Measurements from ENCODE around the gene ZBTB1. TPM values are rescaled to one million over a fixed set of nuclear protein-coding genes. Genes with fewer than 3 reads are reported as not detected.

ZBTB1 gene
- total RNA-seq, 3 donors from 2014 or later (not counting 1 experiment from before 2014, with no cell fraction given), result 146 to 166 (median 151) TPM

- Histone ChIP-seq H3K4me1 (ENCODE audit: control insufficient read depth, insufficient read depth, low read length) (peaks cover 5% of the 10 kb centered on the region), H3K27ac (ENCODE audit: low read length) (no peak overlapping the region), H3K9me3 (ENCODE audit: control insufficient read depth, insufficient read depth, low read length) (no peaks in the 10 kb centered on the region), H3K4me3 (ENCODE audit: low read length) (no peak overlapping the region), H3K27me3 (ENCODE audit: control insufficient read depth, insufficient read depth, low read length) (no peaks in the 10 kb centered on the region), H3K36me3 (ENCODE audit: control insufficient read depth, insufficient read depth, low read length) (peaks cover 37% of the 10 kb centered on the region)
- DNase-seq (no peak), ATAC-seq (peak in 1 of 3 donors; percentile 7)
- H3K27ac Mint-ChIP-seq, result no peak overlapping the region
- no peaks in the 10 kb centered on the region for H3K27me3 Mint-ChIP-seq (ENCODE audit: low read depth in 2 of 2)
- 83% methylated on average over 7 of the region's 9 CpGs for WGBS (ENCODE audit: insufficient coverage)
- intact Hi-C loops (cut with micrococcal nuclease), result no loop called here
- H3K4me1 Mint-ChIP-seq, result peaks cover 22 to 27% of the 10 kb centered on the region in 2 donors
- no peak for TF ChIP-seq CTCF (IDR thresholded peaks at IDR 0.05)
- no peaks in the 10 kb centered on the region for H3K36me3 Mint-ChIP-seq
- H3K4me3 Mint-ChIP-seq, result no peak overlapping the region
- no peaks in the 10 kb centered on the region for H3K9me3 Mint-ChIP-seq
These were observed 18.2 kb downstream of the ZBTB1 start for GRCh38 chr14:64522591-64523355.

GRCh38 chr14:64525354-64525753 lies 20.8 kb downstream of the ZBTB1 start:
- H3K4me3 ChIP-seq (ENCODE audit: low read length), result no peak overlapping the region
- no peak for TF ChIP-seq CTCF (IDR thresholded peaks at IDR 0.05)
- H3K9me3 ChIP-seq (ENCODE audit: control insufficient read depth, insufficient read depth, low read length), result no peaks in the 10 kb centered on the region
- Mint-ChIP-seq H3K27me3 (ENCODE audit: low read depth in 2 of 2) (no peaks in the 10 kb centered on the region), H3K36me3 (no peaks in the 10 kb centered on the region), H3K4me3 (no peak overlapping the region), H3K4me1 (peaks cover 24 to 28% of the 10 kb centered on the region in 2 donors), H3K27ac (peak overlapping the region in 1 of 2 donors; percentile 23), H3K9me3 (no peaks in the 10 kb centered on the region)
- intact Hi-C loops (cut with micrococcal nuclease), result no loop called here
- H3K27me3 ChIP-seq (ENCODE audit: control insufficient read depth, insufficient read depth, low read length), result no peaks in the 10 kb centered on the region
- ATAC-seq (no peak), DNase-seq (no peak)
- no CpG with 5 or more reads among the region's 2 CpGs for WGBS (ENCODE audit: insufficient coverage)
- no peaks in the 10 kb centered on the region for H3K4me1 ChIP-seq (ENCODE audit: control insufficient read depth, insufficient read depth, low read length)
- peaks cover 37% of the 10 kb centered on the region for H3K36me3 ChIP-seq (ENCODE audit: control insufficient read depth, insufficient read depth, low read length)
- no peak overlapping the region for H3K27ac ChIP-seq (ENCODE audit: low read length)

- Mint-ChIP-seq H3K4me1 (peaks cover 12 to 17% of the 10 kb centered on the region in 2 donors), H3K36me3 (no peaks in the 10 kb centered on the region), H3K27ac (peak overlapping the region in 1 of 2 donors; percentile 15), H3K9me3 (no peaks in the 10 kb centered on the region), H3K4me3 (no peak overlapping the region), H3K27me3 (ENCODE audit: low read depth in 2 of 2) (no peaks in the 10 kb centered on the region)
- H3K27me3 ChIP-seq (ENCODE audit: control insufficient read depth, insufficient read depth, low read length), result no peaks in the 10 kb centered on the region
- ATAC-seq, result no peak
- intact Hi-C loops (cut with micrococcal nuclease), result no loop called here
- WGBS (ENCODE audit: insufficient coverage), result 100% methylated on average over 2 of the region's 2 CpGs
- no peak for DNase-seq
- no peak overlapping the region for H3K4me3 ChIP-seq (ENCODE audit: low read length)
- H3K9me3 ChIP-seq (ENCODE audit: control insufficient read depth, insufficient read depth, low read length), result no peaks in the 10 kb centered on the region
- no peaks in the 10 kb centered on the region for H3K4me1 ChIP-seq (ENCODE audit: control insufficient read depth, insufficient read depth, low read length)
- no peaks in the 10 kb centered on the region for H3K36me3 ChIP-seq (ENCODE audit: control insufficient read depth, insufficient read depth, low read length)
- H3K27ac ChIP-seq (ENCODE audit: low read length), result no peak overlapping the region
- TF ChIP-seq CTCF (IDR thresholded peaks at IDR 0.05), result no peak
These were observed 27.0 kb downstream of the ZBTB1 start for GRCh38 chr14:64531567-64531966.
